HPDE6-E6E7 (cell line): ENCODE data around the gene TAPBPL.

ENCODE experiments used
- DNase-seq: peaks from one replicate; pipeline ENCODE4 v3.0.0; 2011; ENCODE audit warnings: missing footprints; ENCODE audit errors: extremely low spot score

The TAPBPL gene

DNA sequence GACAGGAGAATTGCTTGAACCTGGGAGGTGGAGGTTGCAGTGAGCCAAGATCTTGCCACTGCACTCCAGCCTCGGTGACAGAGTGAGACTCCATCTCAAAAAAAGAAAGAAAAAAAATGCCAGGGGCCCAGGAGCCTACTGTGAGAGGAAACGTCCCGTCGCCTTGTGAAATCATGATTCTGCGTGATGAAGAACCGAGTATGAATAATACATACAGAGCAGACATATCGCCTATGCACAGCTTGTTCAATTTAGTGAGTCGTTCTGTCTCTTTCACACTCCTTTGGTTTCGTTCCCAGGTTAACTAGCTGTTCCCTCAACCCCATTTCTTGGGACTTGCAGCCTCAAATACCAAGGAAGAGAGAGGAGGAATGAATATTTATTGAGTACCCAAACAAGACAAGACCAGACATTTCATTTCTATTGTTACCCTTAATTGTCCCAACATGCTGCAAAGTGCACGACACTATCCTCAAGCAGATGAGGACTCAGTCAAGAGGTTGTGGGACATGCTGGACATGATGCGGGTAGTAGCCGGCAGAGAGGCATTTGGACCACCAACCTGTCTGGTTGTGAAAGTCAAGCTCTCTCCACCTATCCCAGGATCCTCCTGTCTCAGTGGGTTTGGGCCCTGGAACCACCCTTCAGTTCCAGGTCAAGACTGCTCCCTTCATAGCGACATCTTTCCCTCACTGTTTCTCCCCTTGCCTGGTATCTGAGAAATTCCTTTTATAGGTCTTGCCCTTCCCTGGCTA is 15.7 kb upstream of the TAPBPL start:
- no peak for DNase-seq

DNA sequence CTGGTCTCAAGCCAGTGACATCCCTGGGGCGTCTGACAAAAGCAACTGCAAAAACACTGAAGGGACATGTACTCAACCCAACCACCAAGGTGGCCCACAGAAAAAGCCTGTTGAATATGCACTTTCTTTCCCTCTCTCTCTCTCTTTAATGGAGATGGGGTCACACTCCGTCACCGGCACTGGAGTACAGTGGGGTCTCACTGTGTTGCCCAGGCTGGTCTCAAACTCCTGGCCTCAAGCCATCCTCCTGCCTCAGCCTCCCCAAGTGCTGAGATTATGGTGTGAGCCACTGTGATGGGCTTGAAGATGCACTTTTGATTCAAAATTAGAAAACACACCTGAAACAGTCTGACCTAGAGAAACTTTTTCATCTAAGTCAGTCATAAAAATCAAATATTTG is 14.3 kb upstream of the TAPBPL start:
- no peak for DNase-seq

DNA sequence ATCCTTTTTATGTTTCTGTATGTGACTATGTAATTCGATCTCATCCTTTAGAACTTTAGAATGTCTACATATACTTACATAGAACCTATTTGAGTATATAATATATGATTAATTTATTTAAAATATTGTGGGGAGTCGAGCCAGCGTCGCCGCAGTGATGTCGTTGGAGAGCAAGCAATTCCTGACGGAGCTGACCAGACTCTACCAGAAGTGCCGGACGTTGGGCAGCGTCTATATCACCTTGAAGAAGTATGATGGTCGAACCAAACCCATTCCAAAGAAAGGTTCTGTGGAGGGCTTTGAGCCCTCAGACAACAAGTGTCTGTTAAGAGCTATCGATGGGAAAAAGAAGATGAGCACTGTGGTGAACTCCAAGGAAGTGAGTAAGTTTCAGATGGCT is 13.5 kb upstream of the TAPBPL start:
- DNase-seq = no peak

DNA sequence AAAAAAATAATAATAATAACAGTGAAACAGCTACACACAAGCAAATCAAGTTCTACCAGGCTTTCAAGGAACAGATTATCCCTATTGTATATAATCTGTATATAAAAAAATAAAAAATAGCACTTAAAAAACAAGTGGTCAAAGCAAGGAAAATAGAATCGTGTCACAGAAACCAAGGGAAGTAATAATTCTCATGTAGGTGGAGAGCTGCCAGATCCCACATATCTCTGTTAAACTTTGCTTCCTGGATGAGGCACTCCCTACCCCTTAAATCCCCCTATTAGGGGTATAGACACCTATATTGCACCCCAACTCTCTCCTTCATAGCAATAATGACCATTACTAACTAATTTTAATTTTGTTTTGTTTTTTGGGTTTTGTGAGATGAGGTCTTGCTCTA is 11.5 kb upstream of the TAPBPL start:
- DNase-seq = no peak

DNA sequence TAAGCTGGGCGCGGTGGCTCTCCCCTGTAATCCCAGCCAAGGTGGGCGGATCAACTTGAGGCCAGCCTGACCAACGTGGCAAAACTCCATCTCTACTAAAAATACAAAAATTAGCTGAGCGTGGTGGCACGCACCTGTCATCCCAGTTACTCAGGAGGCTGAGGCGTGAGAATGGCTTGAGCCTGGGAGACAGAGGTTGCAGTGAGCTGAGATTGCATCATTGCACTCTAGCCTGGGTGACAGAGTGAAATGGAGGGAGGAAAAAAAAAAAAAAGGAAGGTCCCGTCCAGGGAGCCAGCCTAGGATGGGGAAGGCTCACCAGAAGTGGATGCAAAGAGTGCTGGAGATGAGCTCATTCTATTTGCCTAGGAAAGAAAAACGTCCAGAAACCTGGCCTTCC is 9.0 kb upstream of the TAPBPL start:
- DNase-seq = no peak

DNA sequence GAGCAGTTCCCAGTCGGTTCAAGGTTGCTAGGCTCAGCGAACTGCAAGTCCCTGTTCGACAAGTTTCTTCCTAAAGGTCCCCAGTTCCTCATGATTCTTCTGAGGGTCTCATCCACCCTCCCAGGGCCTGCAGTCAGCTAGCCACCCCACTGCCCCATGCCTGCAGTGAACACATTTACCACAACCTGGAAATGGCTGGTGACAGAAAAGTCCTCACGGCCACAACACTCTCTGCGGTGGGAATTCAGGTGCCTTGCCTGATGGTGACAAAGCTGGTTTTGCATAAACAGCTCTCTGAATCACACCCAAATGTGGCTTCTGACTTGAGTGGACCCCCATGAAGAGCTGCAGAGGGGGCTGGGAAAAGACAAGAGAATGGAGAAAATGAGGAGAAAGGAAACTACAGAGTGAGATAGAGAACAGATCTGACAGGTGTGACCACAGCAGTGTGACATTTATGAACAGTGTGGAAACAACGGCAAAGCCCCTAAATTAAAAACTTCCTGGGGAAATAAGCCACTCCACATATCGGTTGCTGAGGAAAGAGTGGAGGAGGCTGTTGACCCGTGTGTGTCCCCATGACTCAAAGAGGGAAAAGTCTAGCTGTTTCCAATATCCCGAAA is 8.4 kb upstream of the TAPBPL start:
- DNase-seq = no peak

DNA sequence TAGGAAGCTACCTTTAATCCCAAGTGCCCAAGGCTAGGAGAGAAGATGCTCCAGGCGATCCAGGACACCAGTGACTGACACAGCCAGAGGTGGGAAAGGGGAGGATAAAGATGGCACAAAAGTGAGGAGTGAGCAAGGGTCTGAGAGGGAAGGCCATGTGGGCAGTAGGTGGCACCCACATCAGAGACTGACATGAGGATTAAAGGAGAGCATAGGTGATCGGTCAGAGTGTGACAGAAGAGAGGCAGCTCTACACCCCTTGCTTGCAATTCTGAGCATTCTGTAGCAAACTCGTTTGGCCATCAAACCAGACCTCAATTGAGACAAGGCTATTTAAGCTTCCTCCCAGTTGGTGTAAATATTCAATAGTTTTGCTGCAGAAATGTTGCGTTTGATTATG is 7.8 kb upstream of the TAPBPL start:
- no peak for DNase-seq

DNA sequence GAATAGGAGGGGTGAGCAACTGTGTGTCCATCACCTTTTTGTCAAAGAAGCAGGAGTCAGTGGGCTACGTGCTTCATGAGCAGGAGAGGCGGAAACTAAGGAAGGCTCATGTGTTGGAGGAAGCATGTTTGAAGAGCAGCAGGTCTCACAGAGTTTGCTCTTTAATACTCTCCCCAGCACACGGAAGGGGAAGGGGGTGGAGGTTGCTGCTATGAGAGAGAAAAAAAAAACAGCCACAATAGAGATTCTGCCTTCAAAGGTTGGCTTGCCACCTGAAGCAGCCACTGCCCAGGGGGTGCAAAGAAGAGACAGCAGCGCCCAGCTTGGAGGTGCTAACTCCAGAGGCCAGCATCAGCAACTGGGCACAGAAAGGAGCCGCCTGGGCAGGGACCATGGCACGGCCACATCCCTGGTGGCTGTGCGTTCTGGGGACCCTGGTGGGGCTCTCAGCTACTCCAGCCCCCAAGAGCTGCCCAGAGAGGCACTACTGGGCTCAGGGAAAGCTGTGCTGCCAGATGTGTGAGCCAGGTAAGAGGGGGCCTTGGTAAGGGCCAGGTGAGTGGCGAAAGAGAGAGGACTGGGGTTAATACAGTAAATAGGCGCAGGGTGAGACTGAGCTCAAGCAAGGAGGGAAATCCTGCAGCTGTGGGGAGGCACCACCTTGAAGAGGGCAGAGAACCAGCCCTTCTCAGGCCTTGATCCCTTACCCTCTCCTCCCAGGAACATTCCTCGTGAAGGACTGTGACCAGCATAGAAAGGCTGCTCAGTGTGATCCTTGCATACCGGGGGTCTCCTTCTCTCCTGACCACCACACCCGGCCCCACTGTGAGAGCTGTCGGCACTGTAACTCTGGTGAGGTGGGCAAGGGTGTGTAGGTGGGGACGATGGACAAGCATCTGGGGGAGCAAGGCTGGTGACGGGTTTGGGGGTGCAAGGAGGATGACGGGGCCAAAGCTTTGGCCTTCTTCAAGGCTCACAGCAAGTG is 6.8 kb upstream of the TAPBPL start, which contains the start of gene CD27:
TSS of gene CD27 (plus strand) at position 252 of the 985 bp plus-strand sequence. CDS start at position 393, 141 bp downstream.
- no peak for DNase-seq

DNA sequence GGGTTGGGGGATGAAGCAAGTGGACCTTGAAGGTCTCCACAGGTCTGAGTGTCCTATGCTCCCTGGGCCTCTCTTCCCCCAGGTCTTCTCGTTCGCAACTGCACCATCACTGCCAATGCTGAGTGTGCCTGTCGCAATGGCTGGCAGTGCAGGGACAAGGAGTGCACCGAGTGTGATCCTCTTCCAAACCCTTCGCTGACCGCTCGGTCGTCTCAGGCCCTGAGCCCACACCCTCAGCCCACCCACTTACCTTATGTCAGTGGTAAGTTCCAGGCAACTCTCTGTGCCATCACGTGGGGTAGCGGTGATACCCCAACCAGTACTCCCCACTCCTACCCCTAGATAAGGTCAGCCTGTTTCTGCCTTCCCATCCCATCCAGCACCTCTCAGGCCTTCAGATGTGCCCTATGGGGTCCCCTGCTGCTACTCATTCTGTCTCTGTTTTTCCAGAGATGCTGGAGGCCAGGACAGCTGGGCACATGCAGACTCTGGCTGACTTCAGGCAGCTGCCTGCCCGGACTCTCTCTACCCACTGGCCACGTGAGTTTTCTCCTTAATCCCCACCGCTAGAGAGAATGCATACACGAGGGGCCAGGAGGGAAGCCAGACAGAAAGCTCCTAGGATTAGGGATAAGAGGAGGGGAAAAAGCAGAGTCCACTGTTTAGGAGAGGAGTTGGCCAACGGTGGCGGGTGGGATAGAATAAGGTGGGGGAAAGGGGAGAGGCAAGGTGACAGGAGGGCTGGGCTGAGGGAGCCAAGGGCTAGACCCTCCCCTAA is 1.6 kb upstream of the TAPBPL start:
- DNase-seq = no peak

DNA sequence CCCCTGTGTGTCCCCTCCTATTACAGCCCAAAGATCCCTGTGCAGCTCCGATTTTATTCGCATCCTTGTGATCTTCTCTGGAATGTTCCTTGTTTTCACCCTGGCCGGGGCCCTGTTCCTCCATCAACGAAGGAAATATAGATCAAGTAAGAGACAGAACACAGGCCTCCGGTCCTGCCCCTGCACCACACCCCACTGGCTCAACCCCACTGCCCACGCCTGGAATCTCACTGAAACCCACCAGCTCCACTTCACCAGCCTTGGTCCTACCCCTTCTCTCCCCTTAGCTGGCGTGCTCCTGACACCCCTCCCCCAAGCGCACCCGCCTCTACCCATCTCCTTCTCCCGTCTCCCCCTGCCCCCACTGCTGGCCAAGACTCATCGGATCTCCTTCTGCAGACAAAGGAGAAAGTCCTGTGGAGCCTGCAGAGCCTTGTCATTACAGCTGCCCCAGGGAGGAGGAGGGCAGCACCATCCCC is 934 bp upstream of the TAPBPL start:
- DNase-seq = no peak

DNA sequence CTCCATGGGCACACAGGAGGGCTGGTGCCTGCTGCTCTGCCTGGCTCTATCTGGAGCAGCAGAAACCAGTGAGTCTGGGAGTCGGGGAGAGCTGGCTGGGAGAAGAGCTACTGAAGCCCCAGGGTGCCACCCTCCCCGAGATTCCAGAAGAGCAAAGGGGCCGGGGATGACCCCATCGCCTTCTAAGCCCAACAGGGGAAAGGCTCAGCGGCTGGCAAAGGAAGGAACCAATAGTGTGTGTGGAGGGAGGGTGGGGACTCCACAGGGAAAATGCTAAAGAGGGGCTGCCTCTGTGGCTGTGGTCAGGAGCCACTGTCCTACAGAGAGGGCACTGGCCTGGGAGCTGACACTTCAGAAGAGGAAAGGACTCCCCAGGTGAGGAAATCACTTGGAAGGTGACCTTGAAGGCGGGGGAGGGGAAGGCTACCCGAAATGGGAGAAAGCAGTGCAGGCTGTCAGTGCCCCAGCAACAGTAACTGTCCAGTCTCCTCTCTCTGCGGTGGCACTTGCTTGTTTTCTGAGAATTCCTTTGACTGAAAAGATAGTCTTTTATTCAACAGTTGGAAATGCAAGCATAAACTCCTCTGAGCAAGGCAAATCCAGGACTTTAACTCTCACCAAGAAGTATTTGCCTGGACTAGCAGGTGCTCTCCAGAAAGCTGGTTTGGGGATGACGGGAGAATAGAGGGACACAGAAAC is 552 bp downstream of the TAPBPL start:
- DNase-seq = peak; percentile 20

DNA sequence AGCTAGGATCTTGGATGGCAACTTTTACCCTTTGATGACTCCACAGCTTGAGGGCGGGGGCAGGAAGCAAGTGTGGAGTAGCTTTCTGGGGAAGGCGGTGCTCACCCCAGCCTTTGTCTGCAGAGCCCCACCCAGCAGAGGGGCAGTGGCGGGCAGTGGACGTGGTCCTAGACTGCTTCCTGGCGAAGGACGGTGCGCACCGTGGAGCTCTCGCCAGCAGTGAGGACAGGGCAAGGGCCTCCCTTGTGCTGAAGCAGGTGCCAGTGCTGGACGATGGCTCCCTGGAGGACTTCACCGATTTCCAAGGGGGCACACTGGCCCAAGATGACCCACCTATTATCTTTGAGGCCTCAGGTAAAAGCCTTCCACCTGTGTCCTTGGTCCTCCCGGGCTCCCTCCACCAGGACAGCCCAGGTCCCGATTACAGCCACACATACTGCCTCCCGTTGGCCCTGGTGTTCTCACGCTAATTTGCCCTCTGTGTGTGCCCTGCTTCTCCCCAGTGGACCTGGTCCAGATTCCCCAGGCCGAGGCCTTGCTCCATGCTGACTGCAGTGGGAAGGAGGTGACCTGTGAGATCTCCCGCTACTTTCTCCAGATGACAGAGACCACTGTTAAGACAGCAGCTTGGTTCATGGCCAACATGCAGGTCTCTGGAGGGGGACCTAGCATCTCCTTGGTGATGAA is 1.2 kb downstream of the TAPBPL start:
- DNase-seq = no peak

DNA sequence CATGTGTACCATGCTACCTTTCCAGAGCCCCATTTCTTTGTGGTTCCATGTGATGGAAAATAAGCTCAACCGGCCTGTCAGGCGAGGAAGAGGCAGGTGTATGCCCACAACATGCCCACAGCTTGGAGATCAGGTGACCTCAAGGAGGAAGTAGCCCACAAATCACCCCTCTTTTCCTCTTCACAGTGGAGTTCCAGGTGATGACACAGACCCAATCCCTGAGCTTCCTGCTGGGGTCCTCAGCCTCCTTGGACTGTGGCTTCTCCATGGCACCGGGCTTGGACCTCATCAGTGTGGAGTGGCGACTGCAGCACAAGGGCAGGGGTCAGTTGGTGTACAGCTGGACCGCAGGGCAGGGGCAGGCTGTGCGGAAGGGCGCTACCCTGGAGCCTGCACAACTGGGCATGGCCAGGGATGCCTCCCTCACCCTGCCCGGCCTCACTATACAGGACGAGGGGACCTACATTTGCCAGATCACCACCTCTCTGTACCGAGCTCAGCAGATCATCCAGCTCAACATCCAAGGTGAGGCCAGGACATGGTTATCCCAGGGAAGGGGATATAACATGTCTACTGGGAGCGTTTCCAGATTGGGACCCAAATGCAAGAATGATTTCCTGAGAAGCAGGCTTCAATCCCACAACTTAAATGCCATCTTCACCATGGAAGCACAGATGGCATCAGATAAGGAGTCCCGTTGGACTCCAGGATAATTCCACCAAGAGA is 5.5 kb downstream of the TAPBPL start:
- no peak for DNase-seq

DNA sequence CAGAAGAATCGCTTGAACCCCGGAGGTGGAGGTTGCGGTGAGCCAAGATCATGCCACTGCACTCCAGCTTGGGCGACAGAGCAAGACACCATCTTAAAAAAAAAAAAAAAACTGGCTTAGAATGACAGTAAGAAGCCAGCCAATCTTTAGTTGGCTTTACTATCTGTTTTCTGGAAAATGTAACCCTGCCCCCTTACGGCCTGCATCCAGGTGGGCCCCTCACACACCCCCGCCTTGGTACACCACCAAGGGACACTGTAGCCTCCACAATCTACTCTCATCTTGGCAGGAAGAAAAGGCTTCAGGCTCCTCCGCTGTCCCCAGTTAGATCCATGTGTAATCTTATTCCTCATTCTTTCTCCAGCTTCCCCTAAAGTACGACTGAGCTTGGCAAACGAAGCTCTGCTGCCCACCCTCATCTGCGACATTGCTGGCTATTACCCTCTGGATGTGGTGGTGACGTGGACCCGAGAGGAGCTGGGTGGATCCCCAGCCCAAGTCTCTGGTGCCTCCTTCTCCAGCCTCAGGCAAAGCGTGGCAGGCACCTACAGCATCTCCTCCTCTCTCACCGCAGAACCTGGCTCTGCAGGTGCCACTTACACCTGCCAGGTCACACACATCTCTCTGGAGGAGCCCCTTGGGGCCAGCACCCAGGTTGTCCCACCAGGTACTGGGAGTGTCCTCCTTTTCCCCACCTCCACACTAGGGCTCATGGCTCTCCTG is 6.6 kb downstream of the TAPBPL start:
- no peak for DNase-seq

DNA sequence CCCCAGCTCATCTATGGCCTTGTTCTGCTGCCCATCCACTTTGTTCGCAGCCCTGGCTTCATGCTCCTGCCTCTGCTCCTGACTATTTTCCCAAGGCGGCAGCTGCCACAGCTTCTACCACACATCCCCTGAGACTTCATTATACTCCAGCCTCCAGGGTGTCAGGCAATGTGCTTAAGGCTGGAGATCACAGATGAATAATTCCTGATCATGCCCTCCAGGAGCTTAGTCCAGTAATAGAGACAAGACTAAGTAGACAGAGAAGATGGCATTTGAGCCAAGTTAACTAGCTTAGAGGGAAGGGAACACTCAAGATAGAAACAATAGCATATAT is 7.1 kb downstream of the TAPBPL start:
- DNase-seq = no peak

DNA sequence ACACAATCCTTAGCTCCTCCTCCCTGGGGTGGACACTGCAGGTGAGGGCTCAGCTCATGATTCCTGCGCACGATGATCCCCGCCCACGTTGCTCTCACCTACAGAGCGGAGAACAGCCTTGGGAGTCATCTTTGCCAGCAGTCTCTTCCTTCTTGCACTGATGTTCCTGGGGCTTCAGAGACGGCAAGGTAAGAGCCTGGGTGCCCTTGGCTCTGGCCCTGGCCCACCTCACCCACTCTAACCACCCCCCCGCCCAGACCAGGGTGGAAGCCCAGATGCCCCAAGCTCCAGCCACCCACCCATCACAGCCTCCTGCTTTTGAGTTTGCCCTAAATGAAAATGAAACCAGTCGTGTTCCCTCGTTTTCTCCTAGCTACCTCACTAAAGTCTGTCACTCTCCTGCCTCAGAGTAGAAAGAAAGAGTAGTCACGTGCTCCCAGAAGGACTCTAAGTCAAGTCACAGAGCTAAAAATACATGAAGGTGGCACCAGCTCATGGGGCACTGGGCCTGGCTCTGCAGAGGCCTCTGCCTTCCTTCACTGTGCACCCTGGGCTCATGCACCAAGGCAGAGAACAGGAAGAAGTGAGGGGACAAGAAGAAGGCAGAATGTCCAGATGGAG is 9.0 kb downstream of the TAPBPL start:
- DNase-seq = no peak

DNA sequence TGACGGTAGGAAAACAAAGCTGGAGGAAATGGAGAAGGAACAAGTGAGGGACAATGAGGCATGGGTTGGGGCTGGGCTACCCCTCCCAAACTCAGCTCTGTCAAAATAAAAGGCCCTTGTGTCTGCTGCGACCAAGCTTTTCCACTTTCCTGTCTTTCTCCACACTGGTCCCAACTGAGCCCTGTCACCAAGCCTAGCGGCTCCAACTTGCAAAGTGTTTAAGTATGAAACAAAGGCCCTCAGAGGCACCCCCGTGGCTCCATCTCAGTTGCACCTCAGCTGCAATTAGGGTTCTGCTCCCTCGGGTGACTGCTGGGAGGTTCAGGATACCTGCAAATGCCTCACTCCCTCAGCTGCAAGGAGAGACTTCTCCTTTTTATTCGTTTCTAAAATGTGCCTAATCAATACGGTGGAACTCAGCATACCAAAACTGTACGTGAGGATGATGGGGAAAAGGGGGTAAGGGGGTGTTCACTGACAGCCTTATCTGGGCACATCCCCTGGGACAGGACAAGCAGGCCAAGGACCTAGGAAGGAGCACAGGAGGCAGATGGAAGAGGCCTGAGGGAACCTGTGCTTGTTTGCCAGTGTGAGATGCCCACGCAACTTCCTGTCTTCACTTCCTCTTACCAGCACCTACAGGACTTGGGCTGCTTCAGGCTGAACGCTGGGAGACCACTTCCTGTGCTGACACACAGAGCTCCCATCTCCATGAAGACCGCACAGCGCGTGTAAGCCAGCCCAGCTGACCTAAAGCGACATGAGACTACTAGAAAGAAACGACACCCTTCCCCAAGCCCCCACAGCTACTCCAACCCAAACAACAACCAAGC is 9.8 kb downstream of the TAPBPL start:
- no peak for DNase-seq
